Suprapubic skin (tissue), 3 donors: ENCODE measurements around the gene TXNDC8.

Source experiments
- POLR2AphosphoS5 ChIP-seq, 3 donors: sonication (generic); formaldehyde crosslinking; IDR thresholded peaks; one replicate each; pipeline ENCODE4 v1.6.1; 2017; ENCODE audit warnings: antibody characterized with exemption in 3 of 3
- TF ChIP-seq, protein P1 (sequence below), 2 donors: fragments of 200-600 bp in 1 of 2; fragments of 450-650 bp in 1 of 2; sonication (generic) in 1 of 2; IDR thresholded peaks; one replicate each; pipeline ENCODE4 v1.5.1; 2016 to 2019; ENCODE audit warnings: antibody characterized with exemption in 2 of 2, mild to moderate bottlenecking in 1 of 2, moderate library complexity in 1 of 2

DNA sequence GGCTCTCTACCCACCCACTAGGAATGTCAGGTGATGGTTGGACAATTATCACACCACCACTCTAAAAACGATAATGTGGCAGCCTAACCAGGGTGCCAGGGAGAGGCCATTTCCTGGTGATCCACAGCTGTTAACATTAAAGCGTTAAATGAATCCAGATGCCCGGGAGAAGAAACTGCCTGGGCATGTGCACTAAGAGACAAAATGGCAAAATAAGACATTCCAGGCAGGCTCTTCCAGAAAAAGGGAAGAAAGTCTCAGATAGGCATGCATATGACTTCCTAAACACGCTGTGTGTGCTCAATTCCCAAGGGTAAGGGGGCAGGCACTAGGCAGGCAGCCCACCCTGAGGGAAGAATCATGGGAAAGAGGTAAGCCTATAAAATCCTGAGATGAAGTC, 76.8 kb downstream of the TXNDC8 start:
- TF ChIP-seq, protein P1, sequence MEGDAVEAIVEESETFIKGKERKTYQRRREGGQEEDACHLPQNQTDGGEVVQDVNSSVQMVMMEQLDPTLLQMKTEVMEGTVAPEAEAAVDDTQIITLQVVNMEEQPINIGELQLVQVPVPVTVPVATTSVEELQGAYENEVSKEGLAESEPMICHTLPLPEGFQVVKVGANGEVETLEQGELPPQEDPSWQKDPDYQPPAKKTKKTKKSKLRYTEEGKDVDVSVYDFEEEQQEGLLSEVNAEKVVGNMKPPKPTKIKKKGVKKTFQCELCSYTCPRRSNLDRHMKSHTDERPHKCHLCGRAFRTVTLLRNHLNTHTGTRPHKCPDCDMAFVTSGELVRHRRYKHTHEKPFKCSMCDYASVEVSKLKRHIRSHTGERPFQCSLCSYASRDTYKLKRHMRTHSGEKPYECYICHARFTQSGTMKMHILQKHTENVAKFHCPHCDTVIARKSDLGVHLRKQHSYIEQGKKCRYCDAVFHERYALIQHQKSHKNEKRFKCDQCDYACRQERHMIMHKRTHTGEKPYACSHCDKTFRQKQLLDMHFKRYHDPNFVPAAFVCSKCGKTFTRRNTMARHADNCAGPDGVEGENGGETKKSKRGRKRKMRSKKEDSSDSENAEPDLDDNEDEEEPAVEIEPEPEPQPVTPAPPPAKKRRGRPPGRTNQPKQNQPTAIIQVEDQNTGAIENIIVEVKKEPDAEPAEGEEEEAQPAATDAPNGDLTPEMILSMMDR (IDR thresholded peaks at IDR 0.05) = no peak
- TF ChIP-seq POLR2AphosphoS5 (IDR thresholded peaks at IDR 0.05) = no peak
